Stimulated activated CD4-positive, alpha-beta T cell treated with anti-CD3 and anti-CD28 coated beads, Interleukin-4, amount 100 ng/mL, for 24 hours (primary cell): ENCODE data around the gene PCID2.

Experiments used
- DNase-seq: peaks from one replicate; pipeline ENCODE4 v3.0.0-alpha.2; 2020

PCID2 gene

GRCh38 chr13:113219256-113219940 lies 10.9 kb upstream of the PCID2 start:
- DNase-seq = no peak

- no peak for DNase-seq
These were observed 10.1 kb upstream of the PCID2 start for GRCh38 chr13:113218586-113218985.

- no peak for DNase-seq
These were observed 8.0 kb upstream of the PCID2 start for GRCh38 chr13:113216254-113217048.

- DNase-seq = no peak
These were observed 3.3 kb upstream of the PCID2 start for GRCh38 chr13:113211774-113212173.

GRCh38 chr13:113210833-113211232 lies 2.4 kb upstream of the PCID2 start:
- DNase-seq = no peak

GRCh38 chr13:113209759-113210421 lies 1.4 kb upstream of the PCID2 start:
- DNase-seq = peak; percentile 70

GRCh38 chr13:113209336-113209758 lies 878 bp upstream of the PCID2 start, which contains the start of gene CUL4A:
Gene CUL4A, plus strand, starts transcription at chr13:113209613. Its CDS starts 15 bp downstream, at chr13:113209628.
- peak; percentile 69 for DNase-seq

- peak; percentile 21 for DNase-seq
These were observed 514 bp downstream of the PCID2 start for GRCh38 chr13:113207890-113208420.

- no peak for DNase-seq
These were observed 1.0 kb downstream of the PCID2 start for GRCh38 chr13:113207460-113207859.

GRCh38 chr13:113205428-113205931 lies 3.0 kb downstream of the PCID2 start:
- DNase-seq = no peak

- no peak for DNase-seq
These were observed 4.1 kb downstream of the PCID2 start for GRCh38 chr13:113204378-113204734.

- no peak for DNase-seq
These were observed 4.7 kb downstream of the PCID2 start for GRCh38 chr13:113203507-113204377.

- DNase-seq = no peak
These were observed 5.6 kb downstream of the PCID2 start for GRCh38 chr13:113202912-113203311.

GRCh38 chr13:113201815-113202214 lies 6.7 kb downstream of the PCID2 start:
- no peak for DNase-seq

GRCh38 chr13:113196970-113197737 lies 11.3 kb downstream of the PCID2 start:
- DNase-seq = no peak

GRCh38 chr13:113195360-113195759 lies 13.1 kb downstream of the PCID2 start:
- DNase-seq = no peak

- no peak for DNase-seq
These were observed 15.6 kb downstream of the PCID2 start for GRCh38 chr13:113192902-113193301.

GRCh38 chr13:113192279-113192678 lies 16.2 kb downstream of the PCID2 start:
- no peak for DNase-seq

- no peak for DNase-seq
These were observed 18.3 kb downstream of the PCID2 start for GRCh38 chr13:113190181-113190580.

GRCh38 chr13:113187883-113188665 lies 20.4 kb downstream of the PCID2 start:
- no peak for DNase-seq

- DNase-seq = peak; percentile 78
These were observed 21.2 kb downstream of the PCID2 start for GRCh38 chr13:113187263-113187669.
